Measurements from ENCODE around the gene BTBD16. TPM values are rescaled to one million over a fixed set of nuclear protein-coding genes. Genes with fewer than 3 reads are reported as not detected.

Gene BTBD16
- polyA plus RNA-seq, 3 donors: not detected

DNA sequence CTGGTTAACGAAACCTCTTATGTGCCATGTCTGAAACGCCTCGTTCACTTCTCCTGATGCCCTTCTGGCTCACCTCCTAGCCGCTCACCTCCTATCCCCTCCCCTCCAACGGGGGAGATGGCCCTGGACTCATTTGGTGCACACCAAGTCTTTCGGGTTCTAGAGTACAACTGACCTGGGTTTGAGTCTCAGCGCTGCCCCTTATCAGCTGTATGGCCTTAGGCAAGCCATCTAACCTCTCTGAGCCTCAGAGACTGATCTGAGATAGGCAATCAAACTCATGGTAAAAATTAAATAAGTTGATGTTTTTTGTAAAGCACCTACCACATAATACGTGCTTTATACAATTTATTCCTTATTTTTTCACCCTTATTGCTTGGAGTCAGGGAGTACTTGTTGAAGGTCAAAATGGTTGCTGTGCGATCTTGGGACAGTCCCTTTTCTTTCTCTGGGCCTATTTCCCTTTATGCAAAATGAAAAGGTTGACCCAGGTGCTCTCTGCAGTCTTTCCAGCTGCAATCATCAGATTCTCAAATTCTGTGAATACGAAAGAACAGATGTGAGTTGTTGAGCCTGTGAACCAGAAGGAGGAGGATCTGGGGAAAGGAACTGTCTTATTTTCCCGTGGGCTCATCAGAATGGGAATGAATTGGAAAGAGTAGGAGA, 72.2 kb downstream of the BTBD16 start:
- WGBS (ENCODE audit: insufficient coverage): 100% methylated on average over 7 of the region's 11 CpGs
- no peaks in the 10 kb centered on the region for H3K27me3 ChIP-seq (ENCODE audit: control insufficient read depth in 2 of 2, insufficient read depth in 2 of 2, low read length in 2 of 2)
- no peak overlapping the region for H3K4me3 Mint-ChIP-seq
- H3K4me2 ChIP-seq (replicated peaks; ENCODE audit: extremely low read depth, low read length, poor library complexity, severe bottlenecking): no peak overlapping the region
- H3K27ac ChIP-seq (ENCODE audit: low read depth in 1 of 2, low read length in 2 of 2): no peak overlapping the region
- intact Hi-C loops (cut with micrococcal nuclease): loop anchor here in 1 of 2 donors (2.0 to 5.0 kb wide), 2 partner anchors 89 to 222 kb away; no protein-coding TSS in a partner anchor
- peaks cover 0 to 3% of the 10 kb centered on the region in 2 donors for H3K4me1 ChIP-seq (ENCODE audit: control insufficient read depth in 1 of 2, insufficient read depth in 2 of 2, low read length in 2 of 2)
- H3K4me1 Mint-ChIP-seq: peaks cover 6% of the 10 kb centered on the region
- no peaks in the 10 kb centered on the region for H3K36me3 ChIP-seq (replicated peaks in 1 of 2; ENCODE audit: control insufficient read depth in 1 of 2, insufficient read depth in 2 of 2, low read length in 2 of 2)
- TF ChIP-seq, protein P1, sequence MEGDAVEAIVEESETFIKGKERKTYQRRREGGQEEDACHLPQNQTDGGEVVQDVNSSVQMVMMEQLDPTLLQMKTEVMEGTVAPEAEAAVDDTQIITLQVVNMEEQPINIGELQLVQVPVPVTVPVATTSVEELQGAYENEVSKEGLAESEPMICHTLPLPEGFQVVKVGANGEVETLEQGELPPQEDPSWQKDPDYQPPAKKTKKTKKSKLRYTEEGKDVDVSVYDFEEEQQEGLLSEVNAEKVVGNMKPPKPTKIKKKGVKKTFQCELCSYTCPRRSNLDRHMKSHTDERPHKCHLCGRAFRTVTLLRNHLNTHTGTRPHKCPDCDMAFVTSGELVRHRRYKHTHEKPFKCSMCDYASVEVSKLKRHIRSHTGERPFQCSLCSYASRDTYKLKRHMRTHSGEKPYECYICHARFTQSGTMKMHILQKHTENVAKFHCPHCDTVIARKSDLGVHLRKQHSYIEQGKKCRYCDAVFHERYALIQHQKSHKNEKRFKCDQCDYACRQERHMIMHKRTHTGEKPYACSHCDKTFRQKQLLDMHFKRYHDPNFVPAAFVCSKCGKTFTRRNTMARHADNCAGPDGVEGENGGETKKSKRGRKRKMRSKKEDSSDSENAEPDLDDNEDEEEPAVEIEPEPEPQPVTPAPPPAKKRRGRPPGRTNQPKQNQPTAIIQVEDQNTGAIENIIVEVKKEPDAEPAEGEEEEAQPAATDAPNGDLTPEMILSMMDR (IDR thresholded peaks at IDR 0.05): no peak
- H3K4me3 ChIP-seq (replicated peaks in 1 of 3; ENCODE audit: low read depth in 2 of 3, low read length in 3 of 3): no peak overlapping the region
- H3K79me2 ChIP-seq (ENCODE audit: insufficient read depth, low read length): no peaks in the 10 kb centered on the region
- H3K27me3 Mint-ChIP-seq (ENCODE audit: low read depth in 3 of 3): peaks cover 1 to 10% (median 3%) of the 10 kb centered on the region in 3 donors
- H4K20me1 ChIP-seq (ENCODE audit: insufficient read depth, low read length): no peaks in the 10 kb centered on the region
- peaks cover 0 to 1% (median 0%) of the 10 kb centered on the region in 7 donors for H3K9me3 Mint-ChIP-seq
- H3K9me3 ChIP-seq (replicated peaks in 1 of 2; ENCODE audit: control insufficient read depth in 1 of 2, insufficient read depth in 1 of 2, low read length in 2 of 2): no peaks in the 10 kb centered on the region
- no peak overlapping the region for H3K27ac Mint-ChIP-seq
- no peak for DNase-seq
- H2AFZ ChIP-seq (ENCODE audit: insufficient read depth, low read depth, low read length, poor library complexity, severe bottlenecking): no peak overlapping the region
- no peaks in the 10 kb centered on the region for H3K36me3 Mint-ChIP-seq
- H3K9ac ChIP-seq (ENCODE audit: insufficient read depth, low read length, poor library complexity, severe bottlenecking): no peak overlapping the region

DNA sequence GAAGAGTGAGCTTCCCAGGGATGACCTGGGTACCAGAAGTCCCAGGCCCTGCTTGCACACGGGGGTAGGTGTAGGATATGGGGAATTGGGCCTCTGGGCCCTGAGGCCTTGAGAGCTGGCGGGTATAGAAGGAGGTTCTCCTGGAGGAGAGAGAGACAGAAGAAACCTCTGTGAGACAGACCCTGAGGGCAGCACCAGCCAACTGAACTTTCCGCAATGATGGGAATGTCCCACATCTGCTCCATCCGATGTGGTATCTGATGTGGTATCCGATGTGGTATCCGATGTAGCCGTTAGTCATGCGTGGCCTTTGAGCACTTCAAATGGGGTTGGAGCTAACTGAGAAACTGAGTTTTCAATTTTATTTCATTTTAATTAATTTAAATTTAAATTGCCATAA, 72.8 kb downstream of the BTBD16 start:
- intact Hi-C loops (cut with micrococcal nuclease): loop anchor here in 1 of 2 donors (2.0 to 5.0 kb wide), 2 partner anchors 88 to 221 kb away; no protein-coding TSS in a partner anchor
- H3K36me3 Mint-ChIP-seq: no peaks in the 10 kb centered on the region
- H3K27me3 Mint-ChIP-seq (ENCODE audit: low read depth in 3 of 3): peaks cover 1 to 10% (median 5%) of the 10 kb centered on the region in 3 donors

More for the DNA sequence above, 72.8 kb downstream of the BTBD16 start:
- H3K4me3 ChIP-seq (replicated peaks in 1 of 3; ENCODE audit: low read depth in 2 of 3, low read length in 3 of 3): no peak overlapping the region
- H3K36me3 ChIP-seq (replicated peaks in 1 of 2; ENCODE audit: control insufficient read depth in 1 of 2, insufficient read depth in 2 of 2, low read length in 2 of 2): no peaks in the 10 kb centered on the region
- H3K4me2 ChIP-seq (replicated peaks; ENCODE audit: extremely low read depth, low read length, poor library complexity, severe bottlenecking): no peak overlapping the region
- H4K20me1 ChIP-seq (ENCODE audit: insufficient read depth, low read length): no peaks in the 10 kb centered on the region
- no peak overlapping the region for H3K9ac ChIP-seq (ENCODE audit: insufficient read depth, low read length, poor library complexity, severe bottlenecking)
- no peak overlapping the region for H3K27ac Mint-ChIP-seq
- no peak overlapping the region for H3K4me3 Mint-ChIP-seq
- peaks cover 6% of the 10 kb centered on the region for H3K4me1 Mint-ChIP-seq
- H3K9me3 Mint-ChIP-seq: peaks cover 0 to 1% (median 0%) of the 10 kb centered on the region in 7 donors
- no peaks in the 10 kb centered on the region for H3K9me3 ChIP-seq (replicated peaks in 1 of 2; ENCODE audit: control insufficient read depth in 1 of 2, insufficient read depth in 1 of 2, low read length in 2 of 2)
- no peaks in the 10 kb centered on the region for H3K79me2 ChIP-seq (ENCODE audit: insufficient read depth, low read length)
- DNase-seq: no peak
- 89% methylated on average over 3 of the region's 8 CpGs for WGBS (ENCODE audit: insufficient coverage)
- no peak overlapping the region for H3K27ac ChIP-seq (ENCODE audit: low read depth in 1 of 2, low read length in 2 of 2)
- no peaks in the 10 kb centered on the region for H3K27me3 ChIP-seq (ENCODE audit: control insufficient read depth in 2 of 2, insufficient read depth in 2 of 2, low read length in 2 of 2)
- H2AFZ ChIP-seq (ENCODE audit: insufficient read depth, low read depth, low read length, poor library complexity, severe bottlenecking): no peak overlapping the region
- TF ChIP-seq, protein P1 (IDR thresholded peaks at IDR 0.05): no peak
- H3K4me1 ChIP-seq (ENCODE audit: control insufficient read depth in 1 of 2, insufficient read depth in 2 of 2, low read length in 2 of 2): peaks cover 0 to 3% of the 10 kb centered on the region in 2 donors
